Fibroblast of skin of right biceps (primary cell): ENCODE data around the gene SP100.

Source experiments
- DNase-seq: peaks from one replicate; pipeline ENCODE4 v3.0.0-alpha.2; 2013

The SP100 gene

GRCh38 chr2:230564805-230565779 lies 149.1 kb downstream of the SP100 start:
- peak; percentile 51 for DNase-seq

GRCh38 chr2:230569298-230569697 lies 153.3 kb downstream of the SP100 start:
- no peak for DNase-seq

GRCh38 chr2:230570987-230571386 lies 155.0 kb downstream of the SP100 start:
- DNase-seq, result no peak

- DNase-seq, result no peak
Observed at GRCh38 chr2:230575642-230576324, 159.8 kb downstream of the SP100 start.

GRCh38 chr2:230577114-230577513 lies 161.1 kb downstream of the SP100 start:
- no peak for DNase-seq

GRCh38 chr2:230578106-230578505 lies 162.1 kb downstream of the SP100 start:
- DNase-seq, result peak; percentile 19

- DNase-seq, result no peak
Observed at GRCh38 chr2:230582851-230583283, 166.9 kb downstream of the SP100 start.

- no peak for DNase-seq
Observed at GRCh38 chr2:230583581-230583980, 167.6 kb downstream of the SP100 start.

- no peak for DNase-seq
Observed at GRCh38 chr2:230586328-230586982, 170.5 kb downstream of the SP100 start.

- DNase-seq, result no peak
Observed at GRCh38 chr2:230589025-230589424, 173.0 kb downstream of the SP100 start.

GRCh38 chr2:230589497-230590015 lies 173.6 kb downstream of the SP100 start:
- DNase-seq, result no peak

GRCh38 chr2:230590333-230590732 lies 174.3 kb downstream of the SP100 start:
- DNase-seq, result no peak

GRCh38 chr2:230591850-230592249 lies 175.8 kb downstream of the SP100 start:
- DNase-seq, result no peak

GRCh38 chr2:230592775-230593174 lies 176.8 kb downstream of the SP100 start:
- no peak for DNase-seq
